ENCODE measurements around the gene ABHD14A.

GRCh38 chr3:51974963-51975851, at the start of gene ABHD14A:
- no peak for TF ChIP-seq CTCF (IDR thresholded peaks at IDR 0.05; ENCODE audit: low read length)
- no peak for TF ChIP-seq EZH2 (optimal IDR thresholded peaks at IDR 0.05; ENCODE audit: low read depth, low read length)
- no peak for TF ChIP-seq EZH2phosphoT487 (IDR thresholded peaks at IDR 0.05; ENCODE audit: low read length)

Measured in MM.1S (cell line).